NCI-H2107 (cell line): ENCODE results near the gene MRPL19.

ENCODE experiments used
- DNase-seq: peaks from one replicate; lab custom pipeline; 2025; lab: John Stamatoyannopoulos, UW

MRPL19 gene

DNA sequence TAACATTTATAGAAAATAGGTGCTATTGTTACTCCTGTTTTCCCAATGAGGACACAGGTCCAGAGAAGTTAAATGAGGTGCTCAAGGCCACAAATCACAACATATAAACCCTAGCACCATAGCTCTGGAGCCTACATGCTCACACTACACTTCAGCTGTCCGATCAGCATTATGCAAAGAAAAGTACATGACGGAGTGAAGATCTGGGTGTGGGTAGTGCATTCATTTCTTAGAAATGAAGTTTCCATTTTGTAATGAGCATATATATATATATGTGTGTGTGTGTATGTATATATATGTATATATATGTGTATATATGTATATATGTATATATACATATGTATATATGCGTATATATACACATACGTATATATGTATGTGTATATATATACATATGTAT lies 30.2 kb upstream of the MRPL19 start:
- no peak for DNase-seq

DNA sequence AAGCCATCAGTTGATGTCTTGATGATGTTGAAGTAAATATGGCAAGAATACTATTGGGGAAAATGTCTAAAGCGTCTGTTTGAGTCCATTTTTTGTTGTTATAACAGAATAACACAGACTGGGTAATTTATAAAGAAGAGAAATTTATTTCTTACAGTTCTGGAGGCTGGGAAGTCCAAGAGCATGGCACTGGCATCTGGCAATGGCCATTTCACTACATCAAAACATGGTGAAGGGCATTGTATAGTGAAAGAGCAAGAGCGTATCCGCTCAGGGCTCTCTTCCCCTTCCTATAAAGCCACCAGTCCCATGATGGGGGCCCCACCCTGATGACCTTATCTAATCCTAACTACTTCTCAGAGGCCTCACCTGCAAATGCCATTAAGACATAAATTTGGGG lies 29.6 kb upstream of the MRPL19 start:
- DNase-seq: no peak

DNA sequence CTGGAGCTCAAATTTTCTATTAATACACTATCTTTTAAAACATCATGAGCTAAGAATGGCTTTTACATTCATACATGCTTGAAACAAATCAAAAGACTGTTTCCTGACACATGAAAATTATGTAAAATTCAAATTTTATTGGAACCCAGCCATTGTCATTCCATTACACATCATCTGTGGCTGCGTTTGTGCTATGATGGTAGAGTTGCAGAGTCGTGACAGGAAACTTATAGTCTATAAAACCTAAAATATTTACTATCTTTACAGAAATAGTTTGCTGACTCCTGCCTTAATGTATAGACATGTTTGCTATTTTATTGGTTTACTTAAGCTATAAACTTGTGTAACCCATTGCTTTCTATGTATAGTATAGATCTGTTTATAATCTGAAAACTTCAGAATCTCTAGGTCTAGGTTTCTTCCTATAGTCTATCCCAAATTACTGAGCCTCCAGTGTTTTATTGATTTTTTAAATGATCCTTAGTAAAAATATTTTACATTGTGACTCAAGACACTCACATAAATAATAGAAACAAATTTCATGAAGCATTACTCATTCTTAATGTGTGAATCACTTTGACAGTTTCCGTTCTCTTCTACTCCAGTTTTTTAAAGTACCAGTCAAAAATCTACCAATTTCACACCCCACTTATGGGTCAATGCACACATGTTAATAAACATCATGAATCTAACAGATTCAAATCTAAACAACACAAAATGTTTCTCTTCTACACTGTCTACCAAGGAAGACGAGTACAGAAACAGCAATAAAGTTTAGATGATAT lies 26.4 kb upstream of the MRPL19 start:
- DNase-seq: no peak

DNA sequence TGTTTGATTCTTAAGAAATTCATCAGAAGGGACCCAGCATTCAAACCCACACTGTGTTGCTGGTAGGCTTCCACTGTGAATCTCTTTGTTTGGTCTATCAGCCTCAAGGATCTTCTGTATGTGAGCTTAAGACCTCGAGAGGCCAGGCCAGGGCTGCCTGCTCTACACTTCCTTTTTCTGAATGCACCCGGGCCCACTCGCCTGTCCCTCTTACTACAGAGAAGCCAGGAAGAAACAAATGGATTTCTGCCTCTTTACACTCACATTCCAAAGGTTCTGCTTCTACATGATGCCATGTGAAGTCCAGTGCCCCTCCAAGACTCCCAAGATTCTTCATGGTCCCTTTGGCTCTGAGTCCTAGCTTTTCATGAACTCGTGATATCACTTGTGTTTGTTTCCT lies 25.4 kb upstream of the MRPL19 start:
- no peak for DNase-seq

DNA sequence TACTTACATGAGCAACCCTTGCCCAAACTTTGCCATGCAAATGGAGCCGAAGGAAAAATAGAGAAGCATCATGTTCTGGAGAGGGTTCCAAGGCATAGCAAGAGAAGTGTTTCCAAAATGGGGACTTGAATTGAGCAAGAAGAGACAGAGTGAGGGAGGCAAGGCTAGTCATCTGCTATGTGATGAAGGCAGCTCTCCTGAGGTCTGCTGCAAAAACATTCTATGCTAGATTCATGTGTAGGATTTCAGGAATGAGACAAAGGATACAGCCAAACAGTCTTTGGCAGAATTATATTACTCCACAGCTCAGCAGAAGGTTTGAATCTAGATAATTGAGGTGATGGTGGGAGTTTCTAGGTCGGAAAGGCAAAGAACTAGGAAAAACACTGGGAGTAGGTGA lies 24.1 kb upstream of the MRPL19 start:
- no peak for DNase-seq

DNA sequence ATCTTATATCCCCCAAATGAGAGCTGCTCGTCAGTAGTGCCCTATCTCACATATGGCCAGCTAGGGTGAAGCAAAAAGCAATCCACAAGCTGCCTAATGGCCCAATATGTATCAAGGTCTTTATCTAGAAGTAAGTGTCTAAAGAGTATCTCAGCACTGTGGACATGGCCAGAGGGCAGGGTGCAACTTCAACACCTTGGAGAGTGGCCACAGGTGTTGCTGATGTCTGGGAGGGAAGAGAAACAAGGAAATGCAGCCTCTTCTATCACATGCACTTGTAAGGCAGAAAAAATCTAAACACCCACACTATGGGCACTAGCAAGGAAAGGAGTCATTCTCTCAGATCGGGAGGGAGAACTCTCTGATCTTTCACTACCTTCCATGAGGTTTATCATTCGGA lies 23.7 kb upstream of the MRPL19 start:
- DNase-seq: no peak

DNA sequence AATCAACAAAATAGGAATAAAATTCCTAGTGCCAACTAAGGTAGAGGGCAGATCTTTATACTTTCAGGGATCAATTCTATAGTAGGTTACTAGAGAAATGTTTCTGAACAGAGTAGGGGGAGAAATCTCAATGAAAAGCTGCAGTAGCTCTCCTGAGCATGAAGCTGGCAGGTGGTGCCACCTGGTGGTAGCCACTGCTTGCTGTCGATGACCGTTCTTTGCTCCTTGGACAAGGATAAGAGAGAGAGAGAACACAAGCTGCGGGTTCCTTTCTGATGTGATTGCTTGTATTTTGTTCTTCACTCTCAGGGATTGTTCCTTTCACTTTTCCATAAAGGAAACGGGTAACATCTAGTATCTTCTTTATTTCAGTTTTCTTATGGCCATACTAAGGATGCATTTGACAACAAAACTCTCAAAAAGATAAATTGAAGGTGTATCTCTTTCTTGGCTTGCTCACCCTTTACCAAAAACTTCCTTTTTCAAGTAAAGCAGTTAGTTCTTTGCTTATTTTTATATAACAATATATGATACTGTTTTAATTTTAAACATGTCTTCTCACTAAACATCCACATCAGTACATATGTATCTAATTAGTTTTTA lies 18.6 kb upstream of the MRPL19 start:
- DNase-seq: peak; percentile 38

DNA sequence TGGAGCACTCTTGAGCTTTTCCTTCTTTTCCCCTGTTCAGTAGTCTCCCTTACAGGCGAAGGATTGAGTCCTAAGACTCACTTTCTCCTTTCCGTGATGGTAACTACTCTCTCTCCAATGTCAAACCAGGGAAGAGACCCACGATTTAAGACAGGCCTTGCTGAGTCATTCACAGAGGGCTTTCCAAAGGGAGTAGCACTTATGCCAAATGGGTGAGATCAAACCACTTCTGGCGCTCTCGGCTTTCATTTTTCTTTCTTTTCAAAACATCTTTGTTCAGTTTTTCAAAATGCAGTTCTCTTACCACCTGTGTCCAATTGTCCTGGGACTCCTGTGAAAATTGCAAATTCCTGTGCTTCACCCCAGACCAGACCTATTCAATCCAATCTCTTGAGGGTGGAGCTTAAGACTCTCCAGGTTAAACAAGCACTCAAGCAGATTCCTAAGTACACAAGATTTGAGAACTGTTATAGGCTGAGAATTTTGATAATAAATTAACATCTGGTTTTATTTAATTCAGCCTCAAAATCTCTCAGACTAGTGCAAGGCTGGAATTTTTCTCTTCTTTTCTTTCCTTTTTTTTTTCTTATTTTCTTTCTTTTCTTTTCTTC lies 14.4 kb upstream of the MRPL19 start:
- no peak for DNase-seq

DNA sequence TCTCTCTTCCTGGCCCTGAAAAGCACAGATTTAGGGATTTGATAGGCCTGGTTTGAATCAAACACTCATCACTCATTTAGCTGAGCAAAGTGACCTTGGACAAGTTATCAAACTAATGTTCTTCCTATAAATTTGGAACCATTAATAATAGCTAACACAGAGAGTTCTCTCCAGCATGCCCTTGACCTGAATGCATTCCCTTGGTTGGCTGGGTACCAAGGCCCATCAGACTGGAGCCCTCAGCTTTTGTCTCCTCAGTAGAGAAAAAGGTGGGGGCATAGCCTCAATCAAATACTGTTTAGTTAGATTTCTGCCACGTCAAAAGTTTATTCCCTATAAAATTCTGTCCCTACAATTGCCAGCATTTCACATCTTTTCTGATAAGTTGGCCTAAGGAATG lies 13.8 kb upstream of the MRPL19 start:
- DNase-seq: no peak

DNA sequence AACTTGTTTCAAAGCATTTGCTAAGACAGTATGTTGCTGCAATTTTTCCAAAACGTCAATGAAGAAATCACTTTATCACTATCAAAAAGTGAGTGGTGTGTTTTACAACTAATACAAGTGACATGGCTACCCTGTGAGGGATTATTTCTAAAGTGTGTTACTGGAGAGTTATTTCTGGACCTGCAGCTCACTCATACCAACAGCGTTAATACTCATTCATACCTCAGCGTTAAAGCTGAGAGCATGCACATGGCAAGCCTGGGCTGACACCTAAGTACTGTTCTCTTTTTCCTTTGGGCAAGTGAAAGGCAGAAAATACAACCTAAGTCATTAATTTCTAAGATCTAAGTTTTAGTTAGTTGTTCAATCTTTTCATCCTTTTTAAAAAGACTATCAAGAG lies 13.0 kb upstream of the MRPL19 start:
- DNase-seq: no peak

DNA sequence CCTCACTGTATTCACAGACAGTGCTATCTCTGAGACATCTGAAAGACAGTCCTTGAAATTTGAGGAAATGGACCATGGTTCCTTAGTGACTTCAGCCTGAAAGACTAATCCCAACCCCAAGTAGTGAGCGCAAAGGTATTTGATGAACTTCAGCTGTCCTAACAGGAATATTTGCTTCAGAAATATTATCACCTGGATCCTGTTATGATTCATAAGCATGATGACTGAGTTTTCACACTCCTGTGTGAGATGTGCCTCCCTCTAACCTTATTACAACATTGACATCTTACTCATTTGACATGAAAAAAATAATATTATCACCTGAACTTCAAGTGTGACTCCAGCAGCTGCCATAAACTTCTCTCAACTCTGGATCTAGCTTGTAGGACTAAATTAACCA lies 11.6 kb upstream of the MRPL19 start:
- DNase-seq: no peak

DNA sequence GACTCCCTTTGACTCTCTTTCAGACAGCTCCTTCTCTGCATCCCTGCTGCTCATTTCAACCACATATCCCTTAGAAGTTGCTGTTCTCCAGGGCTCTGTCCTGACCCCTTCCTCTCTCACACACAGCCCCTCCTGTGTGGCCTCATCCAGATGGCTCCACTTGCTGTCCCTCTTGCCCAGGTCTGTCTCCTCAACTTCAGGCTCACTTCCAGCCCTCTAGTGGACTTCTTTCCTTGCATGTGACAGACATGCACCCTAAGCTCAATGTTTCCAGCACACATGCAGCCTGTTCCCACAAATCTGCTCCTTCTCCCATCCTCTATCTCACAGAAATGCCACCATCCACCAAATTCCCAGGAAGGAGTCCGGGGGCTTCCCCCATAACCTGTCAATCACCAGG lies 9.0 kb upstream of the MRPL19 start:
- no peak for DNase-seq

DNA sequence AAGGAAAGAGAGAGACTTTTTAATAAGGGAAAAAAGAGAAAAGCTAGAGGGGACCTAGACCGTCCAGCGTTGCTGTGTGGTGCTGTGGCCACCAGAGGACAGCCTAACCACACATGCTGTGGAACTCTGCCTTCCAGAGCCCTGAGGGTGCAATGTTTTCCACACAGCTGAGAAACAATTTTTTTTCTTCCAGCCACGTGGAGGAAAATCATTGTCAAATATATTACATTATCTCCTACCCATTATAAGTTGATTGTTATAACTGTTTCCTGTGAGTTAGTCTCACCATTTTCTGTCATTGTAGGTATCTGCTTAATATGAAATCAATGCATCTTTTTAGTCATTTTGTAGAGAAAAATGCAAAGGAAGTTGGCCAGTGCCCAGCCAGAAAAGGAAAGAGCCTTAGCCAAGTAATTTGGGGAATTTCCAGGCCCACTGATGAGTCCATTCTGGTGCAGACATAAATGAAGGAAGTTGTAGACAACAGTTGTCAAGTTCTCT lies 5.9 kb upstream of the MRPL19 start:
- DNase-seq: peak; percentile 11

DNA sequence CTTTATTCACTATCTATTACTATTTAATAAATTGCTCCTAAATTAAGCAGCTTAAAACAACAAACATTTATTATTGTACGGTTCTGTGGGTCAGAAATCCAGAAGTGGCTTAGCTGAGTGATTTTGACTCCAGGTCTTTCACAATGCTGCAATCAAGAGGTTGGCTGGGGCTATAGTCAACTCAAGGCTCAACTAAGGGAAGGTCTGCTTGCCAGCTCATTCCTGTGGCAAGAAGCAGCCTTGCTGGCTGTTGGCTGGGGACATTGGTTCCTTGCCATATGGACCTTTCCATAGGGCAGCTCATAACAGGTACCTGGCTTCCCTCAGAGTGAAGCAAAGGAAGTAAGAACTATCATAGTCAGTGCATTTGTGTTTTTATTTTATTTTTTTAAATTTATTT lies 5.0 kb upstream of the MRPL19 start:
- DNase-seq: no peak

DNA sequence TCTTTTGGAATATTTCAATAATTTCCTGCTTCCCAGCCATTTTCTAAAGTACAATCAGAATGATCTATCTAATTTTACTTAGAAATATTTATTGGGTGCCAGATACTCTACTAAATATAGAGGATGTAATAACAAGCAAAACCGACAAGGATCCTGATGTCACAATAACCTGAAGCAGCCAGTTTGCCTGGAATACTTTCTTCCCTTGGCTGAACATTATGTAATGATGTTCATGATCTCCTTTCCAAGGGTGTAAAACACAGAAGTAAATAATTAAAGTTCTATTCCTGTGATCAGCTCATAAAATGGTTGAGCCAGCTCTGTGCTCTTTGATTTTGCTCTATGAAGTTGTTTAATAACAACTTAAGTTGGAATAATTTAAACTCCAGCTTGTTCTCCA lies 2.6 kb upstream of the MRPL19 start:
- DNase-seq: no peak

DNA sequence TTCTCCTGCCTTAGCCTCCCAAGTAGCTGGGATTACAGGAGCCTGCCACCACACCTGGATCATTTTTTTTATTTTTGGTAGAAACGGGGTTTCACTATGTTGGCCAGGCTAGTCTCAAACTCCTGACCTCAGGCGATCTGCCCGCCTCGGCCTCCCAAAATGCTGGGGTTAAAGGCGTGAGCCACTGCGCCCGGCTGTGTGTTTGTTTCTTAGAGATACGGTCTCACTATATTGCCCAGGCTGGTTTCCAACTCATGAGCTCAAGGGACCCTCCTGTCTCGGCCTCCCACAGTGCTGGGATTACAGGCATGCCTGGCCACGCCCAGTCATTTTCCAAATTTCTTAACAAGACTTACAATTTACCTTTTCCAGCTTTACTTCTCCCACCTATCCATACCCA lies 940 bp upstream of the MRPL19 start:
- no peak for DNase-seq

DNA sequence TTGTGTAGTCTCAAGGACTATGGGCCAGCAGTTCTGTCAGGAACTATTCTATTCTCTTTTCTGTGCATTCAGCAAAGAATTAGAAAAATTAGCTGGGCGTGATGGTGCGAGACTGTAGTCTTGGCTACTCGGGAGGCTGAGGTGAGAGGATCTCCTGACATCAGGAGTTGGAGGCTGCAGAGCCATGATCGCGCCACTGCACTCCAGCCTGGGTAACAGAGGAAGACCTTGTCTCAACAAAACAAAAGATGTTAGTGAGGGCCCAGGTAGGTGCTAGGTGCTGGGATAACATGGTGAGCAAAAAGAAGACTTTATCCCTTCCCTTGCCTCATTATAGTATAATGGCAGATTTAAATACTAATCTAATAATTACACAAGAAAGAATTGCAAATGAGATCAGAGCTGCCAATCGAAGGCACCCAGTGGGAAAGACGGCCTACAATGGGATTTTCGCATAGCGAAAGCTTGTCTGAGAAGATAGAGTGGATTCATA lies 447 bp upstream of the MRPL19 start:
- DNase-seq: no peak

DNA sequence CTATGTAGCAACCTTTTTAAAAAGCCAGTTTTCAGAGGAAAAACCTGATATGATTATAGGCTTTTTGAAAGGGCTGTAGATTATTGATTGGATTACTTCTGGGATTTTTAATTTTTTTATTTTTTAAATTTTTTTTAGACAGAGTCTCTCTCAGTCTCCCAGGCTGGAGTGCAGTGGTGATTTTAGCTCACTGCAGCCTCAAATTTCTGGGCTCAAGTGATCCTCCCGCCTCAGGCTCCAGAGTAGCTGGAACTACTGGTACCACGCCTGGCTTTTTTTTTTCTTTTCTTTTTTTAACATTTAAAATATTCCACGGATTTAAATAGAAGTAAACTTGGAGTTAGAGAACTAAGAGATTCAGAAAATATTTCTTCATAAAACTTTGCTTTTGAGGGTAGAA lies 1.2 kb downstream of the MRPL19 start:
- DNase-seq: no peak

DNA sequence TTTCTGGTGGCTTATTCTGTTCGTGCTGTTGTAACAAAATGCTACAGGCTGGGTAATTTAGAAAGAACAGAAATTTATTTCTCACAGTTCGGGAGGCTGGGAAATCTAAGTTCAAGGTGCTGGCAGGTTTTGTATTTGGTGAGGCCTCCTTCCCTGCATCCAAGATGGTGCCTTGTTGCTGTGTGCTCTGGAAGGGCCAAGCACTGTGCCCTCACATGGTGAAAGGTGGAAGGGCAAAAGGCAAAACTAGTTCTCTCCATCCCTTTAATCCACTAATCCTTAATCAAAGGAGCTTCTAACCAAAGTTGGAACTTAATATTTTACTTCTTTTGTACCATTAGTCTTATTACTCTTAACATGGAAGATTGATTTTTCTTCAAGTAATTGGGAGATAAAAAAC lies 7.4 kb downstream of the MRPL19 start:
- no peak for DNase-seq

DNA sequence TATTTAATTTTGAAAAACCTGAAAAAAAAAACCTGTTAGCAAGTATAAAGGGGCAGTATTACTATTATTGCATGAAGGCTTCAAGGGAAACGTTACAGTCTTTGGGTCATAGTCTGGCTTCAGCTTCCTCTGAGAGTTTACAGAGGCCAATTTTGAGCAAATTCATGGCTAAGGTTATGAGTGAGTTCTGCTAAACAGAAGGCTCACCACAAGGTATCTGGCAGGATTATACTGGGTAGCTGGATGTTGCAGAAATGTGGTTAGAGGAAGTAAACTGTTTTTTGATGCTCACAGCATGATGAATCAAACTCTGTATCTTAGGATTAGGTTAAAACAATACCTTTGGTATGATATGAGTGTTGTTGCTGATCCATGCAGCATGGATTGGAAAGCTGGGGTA lies 9.3 kb downstream of the MRPL19 start:
- DNase-seq: no peak

DNA sequence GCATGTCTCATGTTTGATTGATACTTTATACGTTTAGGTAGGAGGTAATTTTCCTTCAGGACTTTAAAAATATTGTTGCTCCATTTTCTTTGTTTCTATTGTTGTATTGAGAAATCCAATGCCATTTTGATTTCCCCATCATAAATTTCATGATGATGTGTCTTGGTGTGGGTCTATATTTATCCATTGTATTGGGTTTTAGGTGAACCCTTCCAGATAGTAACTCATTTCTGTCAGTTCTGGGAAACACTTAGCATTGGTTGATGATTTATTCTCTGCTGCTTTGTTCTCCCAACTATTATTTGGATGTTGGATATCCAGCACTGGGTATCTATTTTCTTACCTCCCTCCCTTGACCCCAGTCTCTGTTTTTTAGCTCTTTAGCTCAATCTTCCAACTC lies 10.0 kb downstream of the MRPL19 start:
- DNase-seq: no peak

DNA sequence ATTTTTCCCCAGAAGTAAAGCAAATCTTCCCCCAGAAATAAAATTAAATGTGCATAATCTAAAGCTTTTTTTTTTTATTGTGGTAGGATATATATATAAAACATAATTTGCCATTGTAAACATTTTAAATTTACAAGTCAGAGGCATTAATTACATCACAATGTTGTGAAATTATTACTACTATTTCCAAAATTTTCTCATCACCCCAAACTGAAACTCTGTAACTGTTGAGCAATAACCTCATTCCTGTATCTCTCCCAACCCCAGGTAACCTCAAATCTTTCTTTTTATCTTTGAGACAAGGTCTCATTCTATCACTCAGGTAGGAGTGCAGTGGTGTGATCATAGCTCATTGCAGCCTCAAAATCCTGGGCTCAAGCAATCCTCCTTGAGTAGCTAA lies 11.2 kb downstream of the MRPL19 start:
- no peak for DNase-seq

DNA sequence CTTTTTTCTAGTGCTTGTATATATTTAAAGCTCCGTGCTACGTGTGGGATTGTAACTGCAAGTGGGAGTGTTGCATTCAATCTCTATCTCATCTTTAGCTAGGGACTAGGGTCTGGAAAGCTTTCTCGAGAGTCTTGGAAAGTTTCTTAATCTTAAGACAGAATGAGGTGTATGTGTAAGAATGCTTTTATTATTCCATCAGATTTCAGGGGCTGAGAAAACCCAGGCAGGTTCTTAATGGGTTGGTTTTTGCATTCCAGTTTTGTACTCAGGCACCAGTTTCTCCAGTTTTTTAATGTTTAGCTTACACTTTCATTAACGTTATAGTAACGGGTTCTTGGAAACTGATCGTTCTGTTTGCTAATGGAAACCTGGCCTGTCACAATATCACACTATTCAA lies 20.3 kb downstream of the MRPL19 start:
- DNase-seq: no peak
